HepG2 (cell line): ENCODE results near the gene DENND4B. TPM values are rescaled to one million over a fixed set of nuclear protein-coding genes. Genes with fewer than 3 reads are reported as not detected.
A peak's percentile ranks its signal among the peaks of the same experiment; 100 is the strongest.

Experiments used
- ARNT ChIP-seq: fragments of 450-650 bp; IDR thresholded peaks from 2 replicates; pipeline ENCODE4 v1.6.1; 2017
- KDM6A ChIP-seq: IDR thresholded peaks from 2 replicates; pipeline ENCODE4 v1.6.1; 2016; ENCODE audit warnings: low read depth
- PHF21A ChIP-seq: sonication (generic); formaldehyde crosslinking; IDR thresholded peaks from 2 replicates; pipeline ENCODE4 v1.5.0; 2020; ENCODE audit warnings: mild to moderate bottlenecking, missing genetic modification reagents
- PITX1 ChIP-seq: sonication (generic); formaldehyde crosslinking; IDR thresholded peaks from 2 replicates; pipeline ENCODE4 v1.5.1; 2020; ENCODE audit warnings: mild to moderate bottlenecking, missing genetic modification reagents
- RXRA ChIP-seq: sonication (generic); formaldehyde crosslinking; IDR thresholded peaks from 2 replicates; pipeline ENCODE4 v1.5.1; 2020; ENCODE audit warnings: missing genetic modification reagents
- SETDB1 ChIP-seq: sonication (generic); formaldehyde crosslinking; IDR thresholded peaks from 2 replicates; pipeline ENCODE4 v1.5.1; 2020; ENCODE audit warnings: missing genetic modification reagents, mild to moderate bottlenecking, borderline replicate concordance
- SIN3A ChIP-seq: IDR thresholded peaks from 2 replicates; pipeline ENCODE4 v1.6.1; 2011; ENCODE audit warnings: low read depth, mild to moderate bottlenecking, control low read depth, low read length, borderline replicate concordance
- SMAD1 ChIP-seq: sonication (generic); formaldehyde crosslinking; IDR thresholded peaks from 2 replicates; pipeline ENCODE4 v1.4.0; 2020; ENCODE audit warnings: missing genetic modification reagents, low read depth, mild to moderate bottlenecking, borderline replicate concordance
- SP140L ChIP-seq: sonication (generic); formaldehyde crosslinking; IDR thresholded peaks from 2 replicates; pipeline ENCODE4 v1.4.0; 2020; ENCODE audit warnings: missing genetic modification reagents, borderline replicate concordance
- SP5 ChIP-seq: IDR thresholded peaks from 2 replicates; pipeline ENCODE4 v1.6.1; 2016; ENCODE audit warnings: low read depth, borderline replicate concordance
- ZNF354B ChIP-seq: sonication (generic); formaldehyde crosslinking; IDR thresholded peaks from 2 replicates; pipeline ENCODE4 v1.8.0; 2022; ENCODE audit warnings: mild to moderate bottlenecking, missing genetic modification reagents
- ZNF510 ChIP-seq: sonication (generic); formaldehyde crosslinking; IDR thresholded peaks from 2 replicates; pipeline ENCODE4 v1.4.0; 2020; ENCODE audit warnings: low read depth, mild to moderate bottlenecking, missing genetic modification reagents
- ZNF782 ChIP-seq: sonication (generic); formaldehyde crosslinking; IDR thresholded peaks from 2 replicates; pipeline ENCODE4 v1.4.0; 2020; ENCODE audit warnings: missing genetic modification reagents, mild to moderate bottlenecking, borderline replicate concordance
- ZNF800 ChIP-seq: sonication (generic); formaldehyde crosslinking; IDR thresholded peaks from 2 replicates; pipeline ENCODE4 v1.4.0; 2020; ENCODE audit warnings: missing genetic modification reagents
- ZNF883 ChIP-seq: sonication (generic); formaldehyde crosslinking; IDR thresholded peaks from 2 replicates; pipeline ENCODE4 v1.5.1; 2020; ENCODE audit warnings: mild to moderate bottlenecking, missing genetic modification reagents; ENCODE audit errors: not compliant biosample characterization
- polyA plus RNA-seq, 8 experiments: library from polyadenylated mRNA; depleted of rRNA in 3 of 8; stranded (reverse) in 7 of 8; unstranded in 1 of 8; fragments of >200 nt; fragmentation: Illumina TruSeq in 4 of 8; extraction: Trizol in 4 of 8; gene quantifications; 2 replicates each; pipeline versions ENCODE4 v1.2.1 to v1.2.3, GENCODE V29; 2011 to 2016; ENCODE audit warnings: low read depth in 4 of 8, missing spikeins in 1 of 8, mixed read lengths in 1 of 8; ENCODE audit not compliant: insufficient read depth in 1 of 8
- total RNA-seq, 5 experiments: library from RNA; depleted of rRNA; stranded (reverse); fragments of >200 nt; fragmentation: Illumina TruSeq; extraction: Trizol; gene quantifications; 2 replicates each; pipeline ENCODE4 v1.2.3, GENCODE V29; 2016; ENCODE audit warnings: low read depth in 1 of 5
- TF ChIP-seq, protein P1 (sequence below): sonication (generic); formaldehyde crosslinking; IDR thresholded peaks from 2 replicates; pipeline ENCODE4 v1.4.0; 2020; ENCODE audit warnings: missing genetic modification reagents, borderline replicate concordance
- TF ChIP-seq, protein P2 (sequence below), 2 experiments: sonication (generic) in 1 of 2; formaldehyde crosslinking in 1 of 2; IDR thresholded peaks; 2 replicates each; pipeline versions ENCODE4 v1.5.1 to v1.6.1; 2011 to 2020; ENCODE audit warnings: borderline replicate concordance in 1 of 2, low read depth in 1 of 2, low read length in 1 of 2, mild to moderate bottlenecking in 1 of 2, missing genetic modification reagents in 1 of 2, moderate library complexity in 1 of 2
- TF ChIP-seq, protein P3 (sequence below): sonication (generic); formaldehyde crosslinking; IDR thresholded peaks from 2 replicates; pipeline ENCODE4 v1.4.0; 2020; ENCODE audit warnings: mild to moderate bottlenecking, missing genetic modification reagents

DENND4B gene
- total and polyA plus RNA-seq, 2 of the 13 experiments (the other 11 are each of a cell fraction or from before 2014, with no cell fraction given), result 15.1 to 20.3 TPM

GRCh38 chr1:153977250-153978240 lies 31.0 kb upstream of the DENND4B start, which contains the start of gene JTB (continued):
- peak; percentile 81; the same call in 1 of the 2 replicates for TF ChIP-seq SMAD1 (CRISPR knock-in tag)
- TF ChIP-seq ZNF354B (CRISPR knock-in tag), result 0 out of 2 replicates have a peak, but pooled peaks have one; percentile 47
- peak; percentile 27; the same call in 1 of the 2 replicates for TF ChIP-seq ZNF800
- TF ChIP-seq ARNT, result no peak
- TF ChIP-seq SIN3A, result peak; percentile 66; the same call in 1 of the 2 replicates
- no peak for TF ChIP-seq SETDB1 (CRISPR knock-in tag)
- TF ChIP-seq, protein P1, sequence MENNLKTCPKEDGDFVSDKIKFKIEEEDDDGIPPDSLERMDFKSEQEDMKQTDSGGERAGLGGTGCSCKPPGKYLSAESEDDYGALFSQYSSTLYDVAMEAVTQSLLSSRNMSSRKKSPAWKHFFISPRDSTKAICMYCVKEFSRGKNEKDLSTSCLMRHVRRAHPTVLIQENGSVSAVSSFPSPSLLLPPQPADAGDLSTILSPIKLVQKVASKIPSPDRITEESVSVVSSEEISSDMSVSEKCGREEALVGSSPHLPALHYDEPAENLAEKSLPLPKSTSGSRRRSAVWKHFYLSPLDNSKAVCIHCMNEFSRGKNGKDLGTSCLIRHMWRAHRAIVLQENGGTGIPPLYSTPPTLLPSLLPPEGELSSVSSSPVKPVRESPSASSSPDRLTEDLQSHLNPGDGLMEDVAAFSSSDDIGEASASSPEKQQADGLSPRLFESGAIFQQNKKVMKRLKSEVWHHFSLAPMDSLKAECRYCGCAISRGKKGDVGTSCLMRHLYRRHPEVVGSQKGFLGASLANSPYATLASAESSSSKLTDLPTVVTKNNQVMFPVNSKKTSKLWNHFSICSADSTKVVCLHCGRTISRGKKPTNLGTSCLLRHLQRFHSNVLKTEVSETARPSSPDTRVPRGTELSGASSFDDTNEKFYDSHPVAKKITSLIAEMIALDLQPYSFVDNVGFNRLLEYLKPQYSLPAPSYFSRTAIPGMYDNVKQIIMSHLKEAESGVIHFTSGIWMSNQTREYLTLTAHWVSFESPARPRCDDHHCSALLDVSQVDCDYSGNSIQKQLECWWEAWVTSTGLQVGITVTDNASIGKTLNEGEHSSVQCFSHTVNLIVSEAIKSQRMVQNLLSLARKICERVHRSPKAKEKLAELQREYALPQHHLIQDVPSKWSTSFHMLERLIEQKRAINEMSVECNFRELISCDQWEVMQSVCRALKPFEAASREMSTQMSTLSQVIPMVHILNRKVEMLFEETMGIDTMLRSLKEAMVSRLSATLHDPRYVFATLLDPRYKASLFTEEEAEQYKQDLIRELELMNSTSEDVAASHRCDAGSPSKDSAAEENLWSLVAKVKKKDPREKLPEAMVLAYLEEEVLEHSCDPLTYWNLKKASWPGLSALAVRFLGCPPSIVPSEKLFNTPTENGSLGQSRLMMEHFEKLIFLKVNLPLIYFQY (CRISPR knock-in tag), result peak; percentile 41; the same call in 1 of the 2 replicates
- TF ChIP-seq, protein P2, sequence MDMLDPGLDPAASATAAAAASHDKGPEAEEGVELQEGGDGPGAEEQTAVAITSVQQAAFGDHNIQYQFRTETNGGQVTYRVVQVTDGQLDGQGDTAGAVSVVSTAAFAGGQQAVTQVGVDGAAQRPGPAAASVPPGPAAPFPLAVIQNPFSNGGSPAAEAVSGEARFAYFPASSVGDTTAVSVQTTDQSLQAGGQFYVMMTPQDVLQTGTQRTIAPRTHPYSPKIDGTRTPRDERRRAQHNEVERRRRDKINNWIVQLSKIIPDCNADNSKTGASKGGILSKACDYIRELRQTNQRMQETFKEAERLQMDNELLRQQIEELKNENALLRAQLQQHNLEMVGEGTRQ (IDR thresholded peaks at IDR 0.05; ENCODE audit: low read depth, low read length), result no peak
- TF ChIP-seq, protein P2 (CRISPR knock-in tag; IDR thresholded peaks at IDR 0.05; ENCODE audit: borderline replicate concordance), result no peak
- TF ChIP-seq KDM6A (CRISPR knock-in tag), result no peak
- no peak; the same call in 1 of the 2 replicates for TF ChIP-seq SP140L (CRISPR knock-in tag)
- peak; percentile 70 for TF ChIP-seq RXRA (CRISPR knock-in tag)
- TF ChIP-seq ZNF510 (CRISPR knock-in tag), result no peak
- no peak for TF ChIP-seq SP5 (CRISPR knock-in tag)
- peak; percentile 55; the same call in 1 of the 2 replicates for TF ChIP-seq ZNF782 (CRISPR knock-in tag)
- TF ChIP-seq, protein P3, sequence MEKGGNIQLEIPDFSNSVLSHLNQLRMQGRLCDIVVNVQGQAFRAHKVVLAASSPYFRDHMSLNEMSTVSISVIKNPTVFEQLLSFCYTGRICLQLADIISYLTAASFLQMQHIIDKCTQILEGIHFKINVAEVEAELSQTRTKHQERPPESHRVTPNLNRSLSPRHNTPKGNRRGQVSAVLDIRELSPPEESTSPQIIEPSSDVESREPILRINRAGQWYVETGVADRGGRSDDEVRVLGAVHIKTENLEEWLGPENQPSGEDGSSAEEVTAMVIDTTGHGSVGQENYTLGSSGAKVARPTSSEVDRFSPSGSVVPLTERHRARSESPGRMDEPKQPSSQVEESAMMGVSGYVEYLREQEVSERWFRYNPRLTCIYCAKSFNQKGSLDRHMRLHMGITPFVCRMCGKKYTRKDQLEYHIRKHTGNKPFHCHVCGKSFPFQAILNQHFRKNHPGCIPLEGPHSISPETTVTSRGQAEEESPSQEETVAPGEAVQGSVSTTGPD (CRISPR knock-in tag), result no peak
- peak; percentile 93 for TF ChIP-seq ZNF883 (CRISPR knock-in tag)
- no peak for TF ChIP-seq PITX1 (CRISPR knock-in tag)
- peak; percentile 81 for TF ChIP-seq PHF21A (CRISPR knock-in tag)
